IMR-90 (cell line): ENCODE data around the gene CYP3A4. TPM values are rescaled to one million over a fixed set of nuclear protein-coding genes. Genes with fewer than 3 reads are reported as not detected.

ENCODE experiments used
- ATAC-seq: fragments of 200-7000 bp; cut with Tn5 transposase; 2 replicates; pipeline ENCODE4 v1.9.1; 2020; ENCODE audit warnings: low read depth, mild to moderate bottlenecking, moderate library complexity
- BruUV-seq: library from RNA; stranded (reverse); fragments of 400-500 nt; replicated peaks from 2 replicates; lab custom pipeline; 2021; lab: Mats Ljungman, UMichigan
- CTCF ChIA-PET: fragments of 300-600 bp; formaldehyde crosslinking; extraction: SDS; loops from one replicate; lab custom pipeline; 2021; ENCODE audit warnings: antibody characterized with exemption; lab: Yijun Ruan, JAX
- POLR2A ChIA-PET: fragments of 300-600 bp; sonication (Branson Sonifier 250); formaldehyde crosslinking; loops from one replicate; lab custom pipeline; 2022; ENCODE audit warnings: antibody characterized with exemption; ENCODE audit not compliant: unreplicated experiment; lab: Charles Lee
- DNase-seq: peaks from one replicate; pipeline ENCODE4 v3.0.0; 2013
- H2AFZ ChIP-seq: replicated peaks from 2 replicates; pipeline ENCODE3; 2013; ENCODE audit warnings: low read length, mild to moderate bottlenecking; ENCODE audit not compliant: poor library complexity
- H2AK5ac ChIP-seq: 2 replicates; pipeline ENCODE4 v1.6.1; 2013; ENCODE audit warnings: low read depth, low read length, inconsistent platforms
- H2AK9ac ChIP-seq: replicated peaks from 2 replicates; pipeline ENCODE3; 2013; ENCODE audit warnings: mild to moderate bottlenecking, low read depth, low read length, moderate library complexity; ENCODE audit not compliant: poor library complexity
- H2BK120ac ChIP-seq: 2 replicates; pipeline ENCODE4 v1.6.1; 2013; ENCODE audit warnings: low read depth, low read length, inconsistent platforms
- H2BK15ac ChIP-seq: 3 replicates; pipeline ENCODE4 v1.6.1; 2013; ENCODE audit warnings: low read depth, low read length, inconsistent platforms
- H2BK20ac ChIP-seq: 2 replicates; pipeline ENCODE4 v1.6.1; 2013; ENCODE audit warnings: low read depth, mild to moderate bottlenecking, inconsistent platforms, low read length, moderate library complexity
- H2BK5ac ChIP-seq: 2 replicates; pipeline ENCODE4 v1.6.1; 2013; ENCODE audit warnings: mild to moderate bottlenecking, low read depth, low read length, inconsistent platforms; ENCODE audit not compliant: poor library complexity, severe bottlenecking
- H3K14ac ChIP-seq: replicated peaks from 2 replicates; pipeline ENCODE4 v1.6.1; 2013; ENCODE audit warnings: low read depth, low read length, inconsistent platforms
- H3K18ac ChIP-seq: 2 replicates; pipeline ENCODE4 v1.6.1; 2013; ENCODE audit warnings: low read depth, low read length, control low read depth
- H3K23ac ChIP-seq: 2 replicates; pipeline ENCODE4 v1.6.1; 2013; ENCODE audit warnings: low read depth, low read length, inconsistent platforms
- H3K27ac ChIP-seq: 2 replicates; pipeline ENCODE4 v1.5.1; 2013; ENCODE audit warnings: mild to moderate bottlenecking, control low read depth, low read length; ENCODE audit not compliant: insufficient read depth
- H3K27me3 ChIP-seq: 2 replicates; pipeline ENCODE4 v1.6.1; 2013; ENCODE audit warnings: low read length; ENCODE audit not compliant: control insufficient read depth, insufficient read depth
- H3K36me3 ChIP-seq: 2 replicates; pipeline ENCODE4 v1.6.1; 2013; ENCODE audit warnings: low read length, mixed read lengths; ENCODE audit not compliant: control insufficient read depth, insufficient read depth
- H3K4ac ChIP-seq: 2 replicates; pipeline ENCODE4 v1.6.1; 2013; ENCODE audit warnings: low read depth, low read length, inconsistent platforms
- H3K4me1 ChIP-seq: 2 replicates; pipeline ENCODE4 v1.6.1; 2013; ENCODE audit warnings: low read length, mixed read lengths; ENCODE audit not compliant: control insufficient read depth, insufficient read depth
- H3K4me2 ChIP-seq: 2 replicates; pipeline ENCODE4 v1.6.1; 2013; ENCODE audit warnings: low read depth, mild to moderate bottlenecking, control low read depth, low read length, moderate library complexity
- H3K4me3 ChIP-seq: 2 replicates; pipeline ENCODE4 v1.5.1; 2013; ENCODE audit warnings: low read depth, mild to moderate bottlenecking, control low read depth, low read length, moderate library complexity; ENCODE audit not compliant: insufficient read depth
- H3K56ac ChIP-seq: 2 replicates; pipeline ENCODE4 v1.6.1; 2013; ENCODE audit warnings: low read length, inconsistent platforms; ENCODE audit not compliant: insufficient read depth; ENCODE audit errors: extremely low read depth
- H3K79me1 ChIP-seq, 2 experiments: 2 replicates each; pipeline ENCODE4 v1.6.1; 2013; ENCODE audit warnings: low read length in 2 of 2, inconsistent platforms in 1 of 2, low read depth in 1 of 2
- H3K9ac ChIP-seq: 2 replicates; pipeline ENCODE4 v1.6.1; 2013; ENCODE audit warnings: low read depth, low read length, control low read depth
- H3K9me1 ChIP-seq: 2 replicates; pipeline ENCODE4 v1.6.1; 2013; ENCODE audit warnings: low read length, inconsistent platforms; ENCODE audit not compliant: insufficient read depth
- H3K9me3 ChIP-seq: 2 replicates; pipeline ENCODE4 v1.6.1; 2013; ENCODE audit warnings: low read length; ENCODE audit not compliant: control insufficient read depth, insufficient read depth
- H4K20me1 ChIP-seq: 2 replicates; pipeline ENCODE4 v1.6.1; 2013; ENCODE audit warnings: low read length, inconsistent platforms; ENCODE audit not compliant: insufficient read depth
- H4K5ac ChIP-seq: 2 replicates; pipeline ENCODE4 v1.6.1; 2013; ENCODE audit warnings: mild to moderate bottlenecking, low read depth, low read length, control low read depth
- H4K8ac ChIP-seq, 2 experiments: 2 replicates each; pipeline ENCODE4 v1.6.1; 2013; ENCODE audit warnings: low read depth in 2 of 2, low read length in 2 of 2, control low read depth in 1 of 2, inconsistent platforms in 1 of 2
- H4K91ac ChIP-seq: 2 replicates; pipeline ENCODE4 v1.6.1; 2013; ENCODE audit warnings: low read depth, low read length, inconsistent platforms; ENCODE audit not compliant: insufficient read depth
- BHLHE40 ChIP-seq: fragments of 150-350 bp; IDR thresholded peaks from 2 replicates; pipeline ENCODE4 v1.6.1; 2016; ENCODE audit warnings: mild to moderate bottlenecking, low read depth, low read length
- NFE2L2 ChIP-seq: fragments of 150-350 bp; IDR thresholded peaks from 2 replicates; pipeline ENCODE4 v1.6.1; 2016; ENCODE audit warnings: low read depth, mild to moderate bottlenecking, low read length
- RAD21 ChIP-seq: IDR thresholded peaks from 2 replicates; pipeline ENCODE4 v1.6.1; 2012; ENCODE audit warnings: low read length, improper control_type of control experiment
- RCOR1 ChIP-seq: IDR thresholded peaks from 2 replicates; pipeline ENCODE4 v1.6.1; 2012; ENCODE audit warnings: mild to moderate bottlenecking, low read length, improper control_type of control experiment; ENCODE audit not compliant: insufficient replicate concordance
- WGBS, 2 experiments: methylation state at CpG; one replicate each; pipeline versions ENCODE4 v1.1.5 to v1.1.7; 2013; ENCODE audit warnings: missing lambda C conversion rate in 2 of 2; ENCODE audit not compliant: insufficient read length in 1 of 2; ENCODE audit errors: extremely low coverage in 2 of 2; 5-methylcytosine and 5-hydroxymethylcytosine counted together
- dilution Hi-C: fragments of 300-500 bp; cut with HindIII; formaldehyde crosslinking; loops from one replicate; pipeline ENCODE4 v1.14.3; 2018; ENCODE audit warnings: low sequenced_read_pairs; ENCODE audit not compliant: unreplicated experiment
- in situ Hi-C: fragments of 300-500 bp; cut with MboI; formaldehyde crosslinking; loops from 3 replicates; pipeline ENCODE4 v1.14.3; 2019; ENCODE audit warnings: low sequenced_read_pairs, inconsistent platforms, mixed read lengths
- intact Hi-C: fragments of 100-400 bp; cut with micrococcal nuclease; formaldehyde crosslinking; loops from 2 replicates; pipeline ENCODE4 v1.10.0; 2022
- polyA plus RNA-seq, 3 experiments: library from polyadenylated mRNA; depleted of rRNA; stranded (reverse); fragments of >200 nt; gene quantifications; 2 replicates each; pipeline ENCODE4 v1.2.3, GENCODE V29; 2012; ENCODE audit warnings: low replicate concordance in 1 of 3
- total RNA-seq: library from RNA; depleted of rRNA; stranded (reverse); fragments of >200 nt; gene quantifications from 2 replicates; pipeline ENCODE4 v1.2.3, GENCODE V29; 2012
- TF ChIP-seq, protein P1 (sequence below): conservative IDR thresholded peaks from 2 replicates; pipeline ENCODE4 v1.5.1; 2012; ENCODE audit warnings: mild to moderate bottlenecking, low read depth, low read length, improper control_type of control experiment

The CYP3A4 gene
- total and polyA plus RNA-seq, 2 of the 4 experiments (the other 2 are of a cell fraction), result not detected

DNA sequence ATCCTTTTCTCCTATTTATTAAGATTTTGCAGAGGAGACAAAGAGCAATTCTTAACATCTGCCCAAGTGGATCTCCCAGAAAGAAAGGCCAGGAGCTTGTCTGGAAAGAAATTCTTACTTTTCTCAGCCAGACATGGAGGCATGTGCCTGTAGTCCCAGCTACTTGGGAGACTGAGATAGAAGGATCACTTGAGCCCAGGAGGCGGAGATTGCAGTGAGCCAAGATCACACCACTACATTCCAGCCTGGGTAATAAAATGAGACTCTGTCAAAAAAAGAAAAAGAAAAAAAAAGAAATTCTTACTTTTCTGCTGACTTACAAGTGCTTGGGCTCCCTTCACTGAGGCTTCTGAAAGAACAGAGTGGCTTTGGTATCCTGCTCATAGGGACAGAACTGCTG, 41.5 kb upstream of the CYP3A4 start:
- Histone ChIP-seq H3K27ac (no peak overlapping the region), H2AK5ac (no peak overlapping the region), H2AFZ (no peak overlapping the region), H3K4ac (no peak overlapping the region), H2BK20ac (no peak overlapping the region), H3K18ac (no peak overlapping the region), H3K56ac (no peak overlapping the region), H2BK15ac (no peak overlapping the region), H3K36me3 (no peaks in the 10 kb centered on the region), H3K27me3 (peaks cover 5% of the 10 kb centered on the region), H3K9me3 (no peaks in the 10 kb centered on the region), H4K8ac (no peak overlapping the region), H3K4me1 (no peaks in the 10 kb centered on the region), H4K91ac (no peak overlapping the region), H2BK120ac (no peak overlapping the region), H3K14ac (no peak overlapping the region), H2BK5ac (no peak overlapping the region), H3K4me3 (no peak overlapping the region), H3K23ac (no peak overlapping the region), H3K79me1 (no peaks in the 10 kb centered on the region), H4K20me1 (no peaks in the 10 kb centered on the region), H3K9me1 (no peaks in the 10 kb centered on the region), H3K9ac (no peak overlapping the region), H4K5ac (no peak overlapping the region), H3K4me2 (no peak overlapping the region), H2AK9ac (no peak overlapping the region)
- ChIA-PET POLR2A (no interaction called here), CTCF (no interaction called here)
- WGBS, 2 experiments, result no CpG with 5 or more reads among the region's 1 CpG
- intact Hi-C loops (no loop called here), in situ Hi-C loops (no loop called here), dilution Hi-C loops (no loop called here)
- TF ChIP-seq BHLHE40, result no peak
- no peak for TF ChIP-seq RCOR1
- TF ChIP-seq, protein P1, sequence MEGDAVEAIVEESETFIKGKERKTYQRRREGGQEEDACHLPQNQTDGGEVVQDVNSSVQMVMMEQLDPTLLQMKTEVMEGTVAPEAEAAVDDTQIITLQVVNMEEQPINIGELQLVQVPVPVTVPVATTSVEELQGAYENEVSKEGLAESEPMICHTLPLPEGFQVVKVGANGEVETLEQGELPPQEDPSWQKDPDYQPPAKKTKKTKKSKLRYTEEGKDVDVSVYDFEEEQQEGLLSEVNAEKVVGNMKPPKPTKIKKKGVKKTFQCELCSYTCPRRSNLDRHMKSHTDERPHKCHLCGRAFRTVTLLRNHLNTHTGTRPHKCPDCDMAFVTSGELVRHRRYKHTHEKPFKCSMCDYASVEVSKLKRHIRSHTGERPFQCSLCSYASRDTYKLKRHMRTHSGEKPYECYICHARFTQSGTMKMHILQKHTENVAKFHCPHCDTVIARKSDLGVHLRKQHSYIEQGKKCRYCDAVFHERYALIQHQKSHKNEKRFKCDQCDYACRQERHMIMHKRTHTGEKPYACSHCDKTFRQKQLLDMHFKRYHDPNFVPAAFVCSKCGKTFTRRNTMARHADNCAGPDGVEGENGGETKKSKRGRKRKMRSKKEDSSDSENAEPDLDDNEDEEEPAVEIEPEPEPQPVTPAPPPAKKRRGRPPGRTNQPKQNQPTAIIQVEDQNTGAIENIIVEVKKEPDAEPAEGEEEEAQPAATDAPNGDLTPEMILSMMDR, result no peak
- TF ChIP-seq RAD21, result no peak
- TF ChIP-seq NFE2L2, result no peak
- no TSS peak for BruUV-seq
- ATAC-seq, result no peak
- no peak for DNase-seq
